ENCODE results near the gene TRIM41. TPM values are rescaled to one million over a fixed set of nuclear protein-coding genes. Genes with fewer than 3 reads are reported as not detected.

Gene TRIM41
- polyA plus RNA-seq, 1 donor (not counting 4 experiments of a cell fraction or from before 2014, with no cell fraction given), result 13.4 TPM

DNA sequence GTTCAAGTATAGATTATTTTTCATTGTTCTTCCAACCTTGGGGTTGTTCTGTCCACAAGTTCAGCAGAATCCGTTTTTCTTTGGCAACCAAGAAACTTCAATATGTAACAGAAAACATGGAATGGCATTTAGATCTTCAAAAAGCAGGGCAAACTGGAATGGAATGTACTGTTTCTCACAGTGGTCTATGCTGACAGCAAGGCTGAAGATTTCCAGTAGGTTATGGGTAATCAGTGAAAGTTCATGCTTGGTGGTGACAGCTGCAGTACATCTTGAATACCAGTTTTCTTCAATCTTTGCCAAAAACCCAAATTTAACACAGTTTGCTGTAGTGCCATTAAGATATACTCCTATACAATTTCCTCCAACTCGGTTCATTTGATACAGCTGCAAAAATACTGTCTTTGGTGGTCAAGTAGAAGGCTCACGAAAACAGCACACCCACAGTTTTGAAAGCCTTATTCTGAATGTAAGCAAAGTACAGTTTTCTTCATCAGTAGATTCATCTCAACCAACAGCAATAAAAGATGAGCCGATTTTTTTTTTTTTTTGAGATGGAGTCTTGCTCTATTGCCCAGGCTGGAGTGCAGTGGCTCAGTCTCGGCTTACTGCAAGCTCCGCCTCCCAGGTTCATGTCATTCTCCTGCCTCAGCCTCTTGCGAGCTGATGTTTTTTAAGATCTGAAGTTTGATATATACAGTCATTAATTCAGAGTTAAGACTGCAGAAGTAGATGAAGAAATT lies 32.9 kb downstream of the TRIM41 start:
- dilution Hi-C loops (cut with MboI; ENCODE audit: extremely low pct_ligation_motif_present, low sequenced_read_pairs), result no loop called here
- H3K36me3 ChIP-seq (ENCODE audit: control insufficient read depth in 2 of 2, extremely low read depth in 1 of 2, insufficient read depth in 2 of 2, low read length in 2 of 2), result peaks cover 9 to 22% of the 10 kb centered on the region in 2 experiments

DNA sequence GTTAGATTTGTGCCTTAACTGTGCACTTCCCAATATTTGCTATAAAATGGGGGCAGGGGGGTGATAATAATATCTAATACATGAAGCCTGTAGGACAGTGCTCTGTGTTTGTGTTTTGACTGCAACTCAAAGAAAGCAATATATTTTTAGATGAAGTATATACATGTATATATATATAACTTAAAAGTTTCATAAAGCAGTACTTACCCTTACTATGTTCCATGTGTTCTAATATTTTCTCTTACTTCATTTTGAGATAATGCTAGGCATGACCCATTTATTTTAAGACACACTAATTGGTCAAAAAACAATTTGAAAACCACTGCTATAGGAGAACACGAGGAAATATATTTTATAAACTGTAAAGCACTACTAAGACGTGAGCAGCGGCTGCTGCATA lies 35.5 kb downstream of the TRIM41 start:
- peaks cover 22% of the 10 kb centered on the region for H3K4me1 ChIP-seq (ENCODE audit: control insufficient read depth, extremely low read depth, insufficient read depth, low read length)
- FAIRE-seq, result no peak
- no peaks in the 10 kb centered on the region for H3K27me3 ChIP-seq (ENCODE audit: control insufficient read depth, extremely low read depth, insufficient read depth, low read length)
- no peak overlapping the region for H3K27ac ChIP-seq (ENCODE audit: control insufficient read depth, insufficient read depth, low read length)
- no peak for DNase-seq (ENCODE audit: low read depth, low spot score)
- peaks cover under 1% of the 10 kb centered on the region for H4K20me1 ChIP-seq (ENCODE audit: control insufficient read depth, extremely low read depth, insufficient read depth, low read length)
- dilution Hi-C loops (cut with MboI; ENCODE audit: extremely low pct_ligation_motif_present, low sequenced_read_pairs), result no loop called here
- H3K4me2 ChIP-seq (ENCODE audit: control insufficient read depth, extremely low read depth, insufficient read depth, low read depth, low read length), result peak overlapping the region; percentile 93
- no peak overlapping the region for H2AFZ ChIP-seq (ENCODE audit: control insufficient read depth, low read length)
- no peak overlapping the region for H3K9ac ChIP-seq (ENCODE audit: control insufficient read depth, extremely low read depth, insufficient read depth, low read length)
- H3K4me3 ChIP-seq (ENCODE audit: control insufficient read depth in 2 of 3, extremely low read depth in 1 of 3, insufficient read depth in 2 of 3, low read depth in 1 of 3, low read length in 3 of 3), result peak overlapping the region in 2 of 3 experiments; percentile 21 to 66
- peaks cover 3% of the 10 kb centered on the region for H3K9me1 ChIP-seq (ENCODE audit: control insufficient read depth, extremely low read depth, insufficient read depth, low read length)
- peaks cover 8 to 12% of the 10 kb centered on the region in 2 experiments for H3K36me3 ChIP-seq (ENCODE audit: control insufficient read depth in 2 of 2, extremely low read depth in 1 of 2, insufficient read depth in 2 of 2, low read length in 2 of 2)
- TF ChIP-seq CTCF (optimal IDR thresholded peaks at IDR 0.05 in 1 of 3, IDR thresholded peaks at IDR 0.05 in 1 of 3, conservative IDR thresholded peaks at IDR 0.05 in 1 of 3; ENCODE audit: extremely low read depth in 1 of 3, insufficient read depth in 2 of 3, low read length in 3 of 3), result no peak
- no peak for TF ChIP-seq EZH2 (IDR thresholded peaks at IDR 0.05; ENCODE audit: low read length)
- peaks cover 2% of the 10 kb centered on the region for H3K9me3 ChIP-seq (ENCODE audit: control insufficient read depth, low read depth, low read length)
- peaks cover 75% of the 10 kb centered on the region for H3K79me2 ChIP-seq (ENCODE audit: control insufficient read depth, insufficient read depth, low read length)

More for the DNA sequence above, 32.9 kb downstream of the TRIM41 start:
- no peak overlapping the region for H3K27ac ChIP-seq (ENCODE audit: control insufficient read depth, insufficient read depth, low read length)
- no peak overlapping the region for H3K4me2 ChIP-seq (ENCODE audit: control insufficient read depth, extremely low read depth, insufficient read depth, low read depth, low read length)
- peaks cover 94% of the 10 kb centered on the region for H3K79me2 ChIP-seq (ENCODE audit: control insufficient read depth, insufficient read depth, low read length)
- no peaks in the 10 kb centered on the region for H3K9me3 ChIP-seq (ENCODE audit: control insufficient read depth, low read depth, low read length)
- peaks cover 25% of the 10 kb centered on the region for H3K4me1 ChIP-seq (ENCODE audit: control insufficient read depth, extremely low read depth, insufficient read depth, low read length)
- DNase-seq (ENCODE audit: low read depth, low spot score) (no peak), FAIRE-seq (no peak)
- H2AFZ ChIP-seq (ENCODE audit: control insufficient read depth, low read length), result no peak overlapping the region
- TF ChIP-seq CTCF (optimal IDR thresholded peaks at IDR 0.05 in 1 of 3, IDR thresholded peaks at IDR 0.05 in 1 of 3, conservative IDR thresholded peaks at IDR 0.05 in 1 of 3; ENCODE audit: extremely low read depth in 1 of 3, insufficient read depth in 2 of 3, low read length in 3 of 3) (no peak), EZH2 (IDR thresholded peaks at IDR 0.05; ENCODE audit: low read length) (no peak)
- H4K20me1 ChIP-seq (ENCODE audit: control insufficient read depth, extremely low read depth, insufficient read depth, low read length), result peaks cover 5% of the 10 kb centered on the region
- no peak overlapping the region for H3K4me3 ChIP-seq (ENCODE audit: control insufficient read depth in 2 of 3, extremely low read depth in 1 of 3, insufficient read depth in 2 of 3, low read depth in 1 of 3, low read length in 3 of 3)
- H3K9me1 ChIP-seq (ENCODE audit: control insufficient read depth, extremely low read depth, insufficient read depth, low read length), result peaks cover 3% of the 10 kb centered on the region
- H3K9ac ChIP-seq (ENCODE audit: control insufficient read depth, extremely low read depth, insufficient read depth, low read length), result no peak overlapping the region
- H3K27me3 ChIP-seq (ENCODE audit: control insufficient read depth, extremely low read depth, insufficient read depth, low read length), result no peaks in the 10 kb centered on the region

Data from keratinocyte (primary cell).